Measurements from ENCODE around the gene ATXN3L. TPM values are rescaled to one million over a fixed set of nuclear protein-coding genes. Genes with fewer than 3 reads are reported as not detected.

ATXN3L gene
- total RNA-seq, 6 donors from 2014 or later = not detected

DNA sequence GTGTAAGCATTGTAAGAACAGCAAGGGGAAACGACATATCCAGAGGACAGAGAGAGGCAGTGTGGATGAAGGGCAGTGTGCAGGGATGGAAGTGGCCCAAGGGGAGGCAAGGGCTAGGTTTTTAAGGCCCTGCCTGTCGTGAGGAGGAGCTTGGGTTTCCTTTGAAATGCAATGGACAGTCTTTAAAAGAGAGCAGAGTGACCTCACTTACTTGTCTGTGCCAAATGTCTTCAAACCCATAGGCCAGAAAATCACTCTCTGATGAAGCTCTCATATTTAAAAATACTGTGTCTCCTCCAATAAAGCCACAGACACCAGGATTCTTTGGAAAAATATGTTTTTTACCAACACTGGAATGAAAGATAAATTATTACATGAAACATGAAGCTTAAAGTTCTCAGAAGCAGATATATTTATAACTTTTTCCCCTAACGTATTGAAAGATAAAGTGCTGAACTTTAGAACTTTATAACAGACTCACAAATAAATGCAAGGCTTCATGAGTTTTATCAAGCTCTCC lies 19.2 kb upstream of the ATXN3L start:
- Histone ChIP-seq H3K4me1 (no peaks in the 10 kb centered on the region), H3K9me3 (no peaks in the 10 kb centered on the region), H3K27ac (no peak overlapping the region), H3K27me3 (no peaks in the 10 kb centered on the region), H3K4me3 (no peak overlapping the region), H3K36me3 (no peaks in the 10 kb centered on the region)
- TF ChIP-seq POLR2A (IDR thresholded peaks at IDR 0.05) (no peak), POLR2AphosphoS5 (IDR thresholded peaks at IDR 0.05) (no peak), EP300 (IDR thresholded peaks at IDR 0.05) (no peak)
- TF ChIP-seq, protein P1, sequence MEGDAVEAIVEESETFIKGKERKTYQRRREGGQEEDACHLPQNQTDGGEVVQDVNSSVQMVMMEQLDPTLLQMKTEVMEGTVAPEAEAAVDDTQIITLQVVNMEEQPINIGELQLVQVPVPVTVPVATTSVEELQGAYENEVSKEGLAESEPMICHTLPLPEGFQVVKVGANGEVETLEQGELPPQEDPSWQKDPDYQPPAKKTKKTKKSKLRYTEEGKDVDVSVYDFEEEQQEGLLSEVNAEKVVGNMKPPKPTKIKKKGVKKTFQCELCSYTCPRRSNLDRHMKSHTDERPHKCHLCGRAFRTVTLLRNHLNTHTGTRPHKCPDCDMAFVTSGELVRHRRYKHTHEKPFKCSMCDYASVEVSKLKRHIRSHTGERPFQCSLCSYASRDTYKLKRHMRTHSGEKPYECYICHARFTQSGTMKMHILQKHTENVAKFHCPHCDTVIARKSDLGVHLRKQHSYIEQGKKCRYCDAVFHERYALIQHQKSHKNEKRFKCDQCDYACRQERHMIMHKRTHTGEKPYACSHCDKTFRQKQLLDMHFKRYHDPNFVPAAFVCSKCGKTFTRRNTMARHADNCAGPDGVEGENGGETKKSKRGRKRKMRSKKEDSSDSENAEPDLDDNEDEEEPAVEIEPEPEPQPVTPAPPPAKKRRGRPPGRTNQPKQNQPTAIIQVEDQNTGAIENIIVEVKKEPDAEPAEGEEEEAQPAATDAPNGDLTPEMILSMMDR (IDR thresholded peaks at IDR 0.05) = no peak
- WGBS, 2 donors = 54 to 67% methylated on average over 3 of the region's 3 CpGs
- DNase-seq = no peak
- peak in 1 of 2 donors; percentile 48 for ATAC-seq (ENCODE audit: low FRiP score in 2 of 2)

DNA sequence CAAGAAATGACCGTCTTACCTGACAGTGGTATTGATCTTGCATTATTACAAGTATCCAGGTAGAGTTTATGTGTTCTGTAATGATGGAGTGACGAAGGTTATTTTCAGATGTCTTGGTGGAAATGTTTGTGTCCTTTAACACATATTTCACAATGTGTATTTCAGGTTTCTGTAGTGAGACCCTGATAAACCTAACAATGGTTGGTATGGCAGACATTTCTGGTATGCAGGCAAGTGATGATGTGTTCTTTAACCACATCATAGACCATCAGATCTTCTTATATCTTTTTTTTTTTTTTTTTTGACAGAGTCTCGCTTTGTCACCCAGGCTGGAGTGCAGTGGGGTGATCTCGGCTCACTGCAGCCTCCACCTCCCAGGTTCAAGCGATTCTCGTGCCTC lies 14.6 kb upstream of the ATXN3L start:
- no peak for DNase-seq
- Histone ChIP-seq H3K27ac (no peak overlapping the region), H3K4me3 (no peak overlapping the region), H3K9me3 (no peaks in the 10 kb centered on the region), H3K27me3 (no peaks in the 10 kb centered on the region), H3K4me1 (no peaks in the 10 kb centered on the region), H3K36me3 (no peaks in the 10 kb centered on the region)
- WGBS, 2 donors = 86 to 100% methylated on average over 2 to 6 of the region's 6 CpGs
- TF ChIP-seq POLR2AphosphoS5 (IDR thresholded peaks at IDR 0.05) = no peak
- no peak for TF ChIP-seq POLR2A (IDR thresholded peaks at IDR 0.05)
- TF ChIP-seq, protein P1 (IDR thresholded peaks at IDR 0.05) = no peak
- TF ChIP-seq EP300 (IDR thresholded peaks at IDR 0.05) = no peak
- no peak for ATAC-seq (ENCODE audit: low FRiP score in 2 of 2)

DNA sequence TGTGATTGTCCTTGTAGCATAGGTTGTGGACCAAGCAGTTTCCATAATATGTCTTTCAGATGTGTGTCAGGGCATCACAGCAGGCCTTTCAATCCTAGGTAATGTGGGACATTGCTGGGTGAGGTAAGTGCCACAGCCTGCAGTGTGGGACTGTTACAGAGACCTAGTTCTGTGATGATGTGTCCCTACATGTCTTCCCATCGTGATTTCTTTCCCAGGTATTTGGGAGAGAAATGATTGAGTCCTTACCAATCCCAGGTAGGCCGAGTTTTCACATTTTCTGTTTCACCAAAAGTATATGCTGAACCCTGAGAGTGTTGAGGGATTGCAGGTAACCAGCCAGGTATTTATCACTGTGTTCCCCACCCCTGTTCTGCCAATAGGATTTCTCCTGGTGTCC lies 10.6 kb upstream of the ATXN3L start:
- TF ChIP-seq POLR2A (IDR thresholded peaks at IDR 0.05) (no peak), POLR2AphosphoS5 (IDR thresholded peaks at IDR 0.05) (no peak)
- TF ChIP-seq, protein P1 (IDR thresholded peaks at IDR 0.05) = no peak
- no peak for ATAC-seq (ENCODE audit: low FRiP score in 2 of 2)
- Histone ChIP-seq H3K9me3 (no peaks in the 10 kb centered on the region), H3K27me3 (no peaks in the 10 kb centered on the region), H3K27ac (no peak overlapping the region), H3K36me3 (no peaks in the 10 kb centered on the region), H3K4me1 (no peaks in the 10 kb centered on the region), H3K4me3 (no peak overlapping the region)
- WGBS, 2 donors = 69 to 75% methylated on average over 2 of the region's 2 CpGs
- no peak for DNase-seq

DNA sequence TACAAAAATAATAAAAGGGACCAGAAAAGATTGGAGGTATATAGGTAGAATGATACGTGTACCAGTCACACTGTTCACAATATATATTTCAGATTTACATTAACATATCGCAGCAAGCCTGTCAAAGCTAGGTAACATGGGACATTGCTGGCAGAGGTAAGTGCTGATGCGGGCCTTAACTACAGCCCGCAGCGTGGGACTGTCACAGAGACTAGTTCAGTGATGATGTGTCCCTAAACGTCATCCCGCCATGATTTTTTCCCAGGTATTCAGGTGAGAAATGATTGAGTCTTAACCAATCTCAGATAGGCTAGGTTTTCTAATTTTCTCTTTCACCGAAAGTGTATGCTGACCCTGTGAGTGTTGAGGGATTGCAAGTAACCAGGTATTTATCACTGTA lies 7.8 kb upstream of the ATXN3L start:
- DNase-seq = no peak
- no peaks in the 10 kb centered on the region for H3K4me1 ChIP-seq
- no peak overlapping the region for H3K27ac ChIP-seq
- TF ChIP-seq EP300 (IDR thresholded peaks at IDR 0.05) (no peak), POLR2A (IDR thresholded peaks at IDR 0.05) (no peak), POLR2AphosphoS5 (IDR thresholded peaks at IDR 0.05) (no peak)
- TF ChIP-seq, protein P1 (IDR thresholded peaks at IDR 0.05) = no peak
- no peaks in the 10 kb centered on the region for H3K36me3 ChIP-seq
- 83 to 90% methylated on average over 3 to 8 of the region's 8 CpGs for WGBS, 2 donors
- no peak overlapping the region for H3K4me3 ChIP-seq
- no peaks in the 10 kb centered on the region for H3K9me3 ChIP-seq
- no peak for ATAC-seq (ENCODE audit: low FRiP score in 2 of 2)
- H3K27me3 ChIP-seq = no peaks in the 10 kb centered on the region

DNA sequence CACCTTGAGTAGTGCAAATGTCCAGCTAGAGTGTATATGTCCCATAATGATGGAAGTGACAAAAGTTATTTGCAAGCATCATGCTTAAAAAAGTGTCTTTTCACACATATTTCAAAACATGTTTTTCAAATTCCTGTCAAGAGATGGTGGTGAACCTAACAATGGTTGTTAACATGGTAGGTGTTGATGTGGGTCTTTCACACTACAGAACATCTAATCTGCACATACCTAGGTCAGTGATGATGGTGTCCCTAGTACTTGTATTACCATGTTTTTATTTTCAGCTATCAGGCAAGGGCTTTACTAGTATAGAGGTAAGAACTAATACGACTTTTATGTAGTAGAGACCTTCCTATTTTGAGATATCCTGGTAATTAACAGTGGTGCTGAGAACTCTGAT lies 3.4 kb upstream of the ATXN3L start:
- no peaks in the 10 kb centered on the region for H3K36me3 ChIP-seq
- ATAC-seq (ENCODE audit: low FRiP score in 2 of 2) = no peak
- TF ChIP-seq POLR2AphosphoS5 (IDR thresholded peaks at IDR 0.05) (no peak), POLR2A (IDR thresholded peaks at IDR 0.05) (no peak), EP300 (IDR thresholded peaks at IDR 0.05) (no peak)
- TF ChIP-seq, protein P1 (IDR thresholded peaks at IDR 0.05) = no peak

More for the DNA sequence above, 3.4 kb upstream of the ATXN3L start:
- Histone ChIP-seq H3K27ac (no peak overlapping the region), H3K4me3 (no peak overlapping the region), H3K27me3 (no peaks in the 10 kb centered on the region), H3K4me1 (no peaks in the 10 kb centered on the region), H3K9me3 (no peaks in the 10 kb centered on the region)
- no peak for DNase-seq
- 60 to 67% methylated on average over 1 of the region's 1 CpG for WGBS, 2 donors

All from upper lobe of left lung (tissue), 6 donors.